GM18951 (cell line): Measurements from ENCODE around the gene FFAR3.
A peak's percentile ranks its signal among the peaks of the same experiment; 100 is the strongest.

Experiments used
- POLR2A ChIP-seq: IDR thresholded peaks from 4 replicates; pipeline ENCODE4 v1.6.1; 2011; ENCODE audit warnings: mild to moderate bottlenecking; ENCODE audit not compliant: insufficient read length, insufficient read depth; ENCODE audit errors: extremely low read depth
- in situ Hi-C: fragments of 300-500 bp; cut with MboI; formaldehyde crosslinking; loops from one replicate; pipeline ENCODE4 v1.12.0; 2022; ENCODE audit warnings: low sequenced_read_pairs, mixed read lengths, inconsistent platforms; ENCODE audit not compliant: unreplicated experiment

FFAR3 gene

DNA sequence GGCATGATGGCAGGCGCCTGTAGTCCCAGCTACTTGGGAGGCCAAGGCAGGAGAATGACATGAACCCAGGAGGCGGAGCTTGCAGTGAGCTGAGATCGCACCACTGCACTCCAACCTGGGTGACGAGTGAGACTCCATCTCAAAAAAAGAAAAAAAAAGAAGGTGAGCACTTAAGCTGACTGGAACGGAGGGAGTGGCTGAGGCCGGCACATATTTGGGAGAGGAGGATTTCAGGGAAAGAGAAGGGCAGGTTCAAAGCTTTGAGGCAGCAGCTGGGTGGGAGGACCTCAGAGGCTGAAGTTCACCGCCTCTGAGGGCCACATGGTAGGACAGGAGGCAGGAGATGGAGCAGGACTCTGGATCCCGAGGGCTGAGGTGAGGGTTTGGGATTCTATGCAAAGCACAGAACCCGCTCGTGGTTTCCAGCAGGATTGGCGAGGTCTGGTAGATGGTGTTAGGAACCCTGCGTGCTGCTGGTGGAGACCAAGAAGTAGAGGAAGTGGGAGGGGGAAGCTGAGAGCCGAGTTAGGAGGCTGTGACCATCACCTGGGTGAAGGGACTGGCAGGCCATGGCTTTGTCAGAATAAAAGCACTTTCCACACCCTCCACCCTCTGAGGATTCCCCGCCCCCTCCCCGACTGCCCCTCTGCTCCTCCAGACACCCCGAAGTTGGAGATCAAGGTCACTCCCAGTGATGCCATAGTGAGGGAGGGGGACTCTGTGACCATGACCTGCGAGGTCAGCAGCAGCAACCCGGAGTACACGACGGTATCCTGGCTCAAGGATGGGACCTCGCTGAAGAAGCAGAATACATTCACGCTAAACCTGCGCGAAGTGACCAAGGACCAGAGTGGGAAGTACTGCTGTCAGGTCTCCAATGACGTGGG lies 20.9 kb upstream of the FFAR3 start:
- in situ Hi-C loops = no loop called here
- TF ChIP-seq POLR2A = no peak

DNA sequence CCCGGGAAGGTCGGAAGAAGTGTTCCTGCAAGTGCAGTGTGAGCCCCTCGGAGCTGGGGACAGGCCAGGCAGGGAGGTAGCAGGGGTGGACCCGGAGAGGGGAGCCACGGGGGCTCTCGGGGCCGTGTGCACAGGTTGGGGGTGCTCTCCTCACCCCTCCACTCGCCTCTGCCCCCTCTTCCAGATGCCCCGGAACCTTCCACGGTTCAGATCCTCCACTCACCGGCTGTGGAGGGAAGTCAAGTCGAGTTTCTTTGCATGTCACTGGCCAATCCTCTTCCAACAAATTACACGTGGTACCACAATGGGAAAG lies 20.3 kb upstream of the FFAR3 start:
- no peak for TF ChIP-seq POLR2A
- in situ Hi-C loops = no loop called here

DNA sequence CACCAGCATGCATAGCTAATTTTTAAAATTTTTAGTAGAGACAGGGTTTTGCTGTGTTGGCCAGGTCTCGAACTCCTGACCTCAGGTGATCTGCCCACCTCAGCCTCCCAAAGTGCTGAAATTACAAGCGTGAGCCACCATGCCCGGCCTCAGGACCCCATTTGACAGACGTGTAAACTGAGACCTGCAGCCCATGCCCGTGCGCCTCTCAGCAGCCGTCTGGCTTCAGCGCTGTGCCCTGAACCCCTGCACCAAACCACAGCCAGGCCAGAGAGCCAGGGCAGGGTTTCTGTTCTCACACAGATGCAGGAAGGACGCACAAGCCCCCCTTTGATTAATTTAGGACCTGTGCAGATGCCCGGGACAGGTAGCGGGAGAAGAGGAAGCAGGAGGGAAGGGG lies 17.8 kb upstream of the FFAR3 start:
- in situ Hi-C loops = no loop called here
- no peak for TF ChIP-seq POLR2A

DNA sequence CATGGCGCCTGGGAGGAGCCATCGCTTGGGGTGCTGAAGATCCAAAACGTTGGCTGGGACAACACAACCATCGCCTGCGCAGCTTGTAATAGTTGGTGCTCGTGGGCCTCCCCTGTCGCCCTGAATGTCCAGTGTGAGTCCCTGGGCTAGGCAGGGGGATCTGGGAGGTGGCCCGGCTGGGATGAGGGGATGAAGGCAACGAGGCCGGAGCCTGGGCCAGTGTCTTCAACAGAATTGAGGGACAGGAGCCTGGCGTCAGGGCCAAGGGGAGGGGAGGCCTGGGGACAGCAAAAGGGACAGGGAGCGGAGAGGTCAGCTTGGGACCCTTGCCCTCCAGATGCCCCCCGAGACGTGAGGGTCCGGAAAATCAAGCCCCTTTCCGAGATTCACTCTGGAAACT lies 17.3 kb upstream of the FFAR3 start:
- in situ Hi-C loops = no loop called here
- TF ChIP-seq POLR2A = no peak

DNA sequence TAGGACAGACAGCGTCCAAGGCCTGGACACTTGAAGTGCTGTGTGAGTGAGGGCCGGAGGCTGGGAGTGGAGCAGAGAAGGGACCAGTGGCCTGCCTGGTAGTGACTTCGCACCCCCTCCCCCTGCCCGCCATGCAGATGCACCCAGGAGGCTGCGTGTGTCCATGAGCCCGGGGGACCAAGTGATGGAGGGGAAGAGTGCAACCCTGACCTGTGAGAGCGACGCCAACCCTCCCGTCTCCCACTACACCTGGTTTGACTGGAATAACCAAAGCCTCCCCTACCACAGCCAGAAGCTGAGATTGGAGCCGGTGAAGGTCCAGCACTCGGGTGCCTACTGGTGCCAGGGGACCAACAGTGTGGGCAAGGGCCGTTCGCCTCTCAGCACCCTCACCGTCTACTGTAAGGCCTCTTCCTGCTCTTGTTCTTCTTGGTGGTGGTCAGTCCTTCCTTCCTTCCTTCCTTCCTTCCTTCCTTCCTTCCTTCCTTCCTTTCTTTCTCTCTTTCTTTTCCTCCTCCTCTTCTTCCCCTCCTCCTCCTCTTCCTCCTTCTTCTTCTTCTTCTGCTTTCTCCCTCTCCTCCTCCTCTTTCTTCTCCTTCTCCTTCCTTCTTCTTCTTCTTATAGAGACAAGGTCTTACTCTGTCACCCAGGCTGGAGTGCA lies 16.6 kb upstream of the FFAR3 start:
- in situ Hi-C loops = no loop called here
- no peak for TF ChIP-seq POLR2A

DNA sequence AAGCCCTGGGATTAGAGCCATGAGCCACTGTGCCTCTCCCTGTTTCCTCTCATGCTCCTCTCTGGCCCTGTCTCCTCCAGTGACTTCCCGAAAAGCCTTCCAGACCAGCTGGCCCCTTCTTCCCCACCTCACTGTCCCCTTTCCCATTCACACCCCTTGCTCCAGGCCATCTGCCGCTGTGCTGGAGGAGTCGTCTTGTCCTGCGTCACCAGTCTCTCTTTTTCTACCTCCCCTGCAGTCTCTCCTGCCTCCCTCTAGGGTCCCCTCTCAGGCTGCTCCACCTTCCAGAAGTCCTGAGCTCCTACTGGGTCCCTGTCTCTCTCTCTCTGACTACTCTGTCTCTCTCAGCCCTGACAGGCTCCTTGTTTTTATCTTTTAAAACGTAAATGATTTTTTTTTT lies 15.8 kb upstream of the FFAR3 start:
- in situ Hi-C loops = no loop called here

DNA sequence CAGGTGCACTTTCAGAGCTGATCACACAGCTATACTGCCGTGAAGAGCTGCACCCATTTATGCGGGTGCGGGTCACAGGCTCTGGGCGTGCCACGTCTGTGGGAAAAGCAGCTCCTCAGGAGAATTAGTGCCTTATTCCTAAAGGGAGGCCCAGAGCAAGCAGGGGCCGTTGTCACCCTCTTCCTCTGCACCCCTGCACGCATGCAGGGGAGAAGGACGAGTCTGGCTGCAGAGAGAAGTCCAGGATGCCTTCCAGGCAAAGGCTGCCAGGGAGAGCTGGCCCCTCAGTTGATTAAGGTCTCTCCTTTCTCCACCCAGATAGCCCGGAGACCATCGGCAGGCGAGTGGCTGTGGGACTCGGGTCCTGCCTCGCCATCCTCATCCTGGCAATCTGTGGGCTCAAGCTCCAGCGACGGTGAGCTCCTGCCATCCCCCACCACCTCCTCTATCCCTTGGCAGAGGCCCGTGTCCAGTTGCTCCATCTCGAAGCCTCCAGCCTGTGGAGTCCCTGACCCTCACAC lies 13.7 kb upstream of the FFAR3 start:
- TF ChIP-seq POLR2A = peak; percentile 19
- in situ Hi-C loops = no loop called here

More for the DNA sequence above, 15.8 kb upstream of the FFAR3 start:
- TF ChIP-seq POLR2A = no peak

DNA sequence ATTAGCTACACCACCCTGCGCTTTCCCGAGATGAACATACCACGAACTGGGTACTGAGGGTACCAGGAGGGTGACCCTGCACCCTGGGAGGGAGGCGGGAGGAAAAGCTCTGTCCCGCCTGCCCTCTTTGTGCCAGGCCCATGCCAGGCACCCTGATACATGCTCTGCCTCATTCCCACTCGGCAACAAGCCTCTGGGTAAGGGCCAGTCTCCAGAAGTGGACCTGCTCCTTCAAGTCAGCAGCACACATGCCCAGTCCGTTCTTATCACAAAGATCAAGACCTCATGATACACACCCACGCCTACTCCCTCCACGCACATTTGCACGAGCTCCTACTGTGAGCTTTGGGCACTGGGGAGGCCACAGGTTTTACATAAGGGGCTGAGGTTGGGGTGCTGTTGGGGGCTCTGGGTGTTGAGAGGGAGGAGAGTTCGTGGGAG lies 12.6 kb upstream of the FFAR3 start:
- no peak for TF ChIP-seq POLR2A
- in situ Hi-C loops = no loop called here

DNA sequence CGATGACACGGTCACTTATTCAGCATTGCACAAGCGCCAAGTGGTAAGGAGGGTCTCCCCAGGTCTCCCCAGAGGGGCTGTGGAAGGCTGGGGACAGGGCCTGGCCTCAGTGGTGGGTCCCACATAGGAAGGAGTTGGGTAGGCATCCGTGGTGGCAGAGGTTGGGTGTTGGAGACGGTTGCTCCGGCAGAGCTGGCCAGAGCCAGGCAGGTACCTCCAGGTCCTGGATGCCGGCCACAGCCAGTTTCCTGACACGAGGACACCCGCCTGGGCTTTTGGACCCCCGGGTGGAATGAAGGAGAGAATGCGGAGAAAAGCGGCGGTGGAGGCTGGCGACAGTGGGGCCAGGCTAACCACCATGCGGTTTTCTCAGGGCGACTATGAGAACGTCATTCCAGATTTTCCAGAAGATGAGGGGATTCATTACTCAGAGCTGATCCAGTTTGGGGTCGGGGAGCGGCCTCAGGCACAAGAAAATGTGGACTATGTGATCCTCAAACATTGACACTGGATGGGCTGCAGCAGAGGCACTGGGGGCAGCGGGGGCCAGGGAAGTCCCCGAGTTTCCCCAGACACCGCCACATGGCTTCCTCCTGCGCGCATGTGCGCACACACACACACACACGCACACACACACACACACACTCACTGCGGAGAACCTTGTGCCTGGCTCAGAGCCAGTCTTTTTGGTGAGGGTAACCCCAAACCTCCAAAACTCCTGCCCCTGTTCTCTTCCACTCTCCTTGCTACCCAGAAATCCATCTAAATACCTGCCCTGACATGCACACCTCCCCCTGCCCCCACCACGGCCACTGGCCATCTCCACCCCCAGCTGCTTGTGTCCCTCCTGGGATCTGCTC lies 11.8 kb upstream of the FFAR3 start:
- in situ Hi-C loops = no loop called here
- no peak for TF ChIP-seq POLR2A

DNA sequence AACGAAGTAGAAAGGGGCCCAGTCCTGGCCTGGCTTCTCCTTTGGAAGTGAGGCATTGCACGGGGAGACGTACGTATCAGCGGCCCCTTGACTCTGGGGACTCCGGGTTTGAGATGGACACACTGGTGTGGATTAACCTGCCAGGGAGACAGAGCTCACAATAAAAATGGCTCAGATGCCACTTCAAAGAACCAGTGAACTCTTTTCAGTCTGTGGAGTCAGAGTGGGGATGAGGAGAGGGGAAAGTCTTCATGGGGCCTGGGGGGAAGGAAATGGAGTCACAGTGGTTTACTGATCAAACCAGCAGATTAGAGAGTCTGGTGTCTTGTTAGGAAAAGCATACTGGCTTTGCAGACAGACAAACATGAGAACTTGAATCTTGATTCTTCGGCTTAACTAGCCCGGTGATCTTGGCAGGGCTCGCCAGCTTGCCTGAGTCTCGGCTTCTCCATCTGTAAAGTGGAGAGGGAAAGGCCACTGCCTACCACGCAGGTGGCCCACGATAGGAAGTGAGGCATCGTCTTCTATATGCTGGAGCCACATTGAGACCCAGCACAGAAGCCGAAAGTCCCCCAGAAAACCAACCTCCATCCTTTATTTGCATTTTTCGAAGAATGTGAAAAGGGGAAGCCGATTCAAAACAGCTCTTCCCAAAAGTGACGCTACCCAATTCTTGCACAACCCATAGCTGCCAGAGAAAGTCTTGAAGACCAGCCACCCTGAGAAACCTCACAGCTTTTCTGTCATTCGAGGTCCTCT lies 10.9 kb upstream of the FFAR3 start, which contains the start of gene FFAR1:
FFAR1 (plus strand) TSS at position 732 of the 759 bp plus-strand sequence. CDS start 3,650 bp downstream, outside the sequence.
- TF ChIP-seq POLR2A = peak; percentile 51
- in situ Hi-C loops = no loop called here

DNA sequence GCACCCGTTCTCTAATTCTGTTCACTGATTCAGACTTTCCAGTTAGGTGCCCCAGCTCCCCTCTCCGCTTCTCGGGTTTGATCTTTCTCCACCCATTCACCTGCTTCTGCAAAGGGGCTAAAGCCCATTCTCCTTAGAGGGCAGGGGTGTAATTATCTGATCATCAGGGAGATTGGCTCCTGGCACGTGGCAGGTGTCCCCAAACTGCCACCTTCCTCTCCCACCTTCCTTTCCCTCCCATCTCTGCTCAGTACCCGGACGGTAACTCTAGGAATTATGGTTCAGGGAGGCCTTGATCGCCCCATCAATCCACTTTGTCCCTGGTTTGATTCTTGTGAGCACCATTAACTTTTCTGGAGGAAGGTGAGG lies 10.3 kb upstream of the FFAR3 start:
- in situ Hi-C loops = no loop called here
- no peak for TF ChIP-seq POLR2A

DNA sequence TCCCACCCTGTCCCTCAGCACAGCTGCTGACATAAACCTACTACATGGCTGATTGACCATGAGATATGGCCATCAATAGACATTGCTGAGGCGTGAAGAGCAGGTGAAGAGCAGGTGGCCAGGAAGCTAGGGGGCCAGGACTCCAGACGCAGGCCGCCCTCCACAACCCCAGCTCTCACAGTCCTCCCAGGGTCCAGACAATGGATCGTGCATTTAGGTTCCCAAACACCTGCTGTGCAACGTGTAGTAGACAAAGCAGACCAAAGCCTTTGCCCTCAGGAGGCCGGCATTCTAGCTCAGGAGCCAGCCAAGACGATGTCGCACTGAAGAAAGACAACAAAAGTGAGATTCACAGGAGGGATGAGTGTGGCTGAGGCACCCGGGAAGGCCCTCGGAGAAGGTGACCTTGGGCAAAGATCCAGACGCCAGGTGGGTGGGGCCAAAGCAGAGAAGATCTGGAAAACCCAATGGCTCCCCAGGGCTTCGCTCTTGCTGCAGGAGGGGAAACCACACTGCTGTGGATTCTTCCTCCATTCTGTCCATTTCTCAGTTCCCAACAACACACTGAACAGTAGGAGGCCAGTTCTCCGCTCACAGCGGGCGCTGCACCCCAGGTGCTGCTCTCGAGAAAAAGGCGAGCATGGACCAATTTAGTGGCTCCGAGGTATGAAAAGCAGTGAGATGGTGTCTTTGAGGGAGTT lies 9.2 kb upstream of the FFAR3 start:
- in situ Hi-C loops = no loop called here
- no peak for TF ChIP-seq POLR2A
